Testis (tissue), 3 donors: ENCODE results near the gene MRM3. TPM values are rescaled to one million over a fixed set of nuclear protein-coding genes. Genes with fewer than 3 reads are reported as not detected.

Experiments used
- DNase-seq: peaks from one replicate; pipeline ENCODE4 v3.0.0-alpha.2; 2019
- H3K27ac ChIP-seq, 2 donors: fragments of 200-600 bp; sonication (generic); one replicate each; pipeline ENCODE4 v1.5.1; 2019
- H3K27me3 ChIP-seq: fragments of 200-600 bp; sonication (generic); one replicate; pipeline ENCODE4 v1.5.1; 2019
- H3K36me3 ChIP-seq: fragments of 200-600 bp; sonication (generic); one replicate; pipeline ENCODE4 v1.5.1; 2017; ENCODE audit warnings: low read depth; ENCODE audit errors: missing control alignments
- H3K4me1 ChIP-seq: fragments of 200-600 bp; sonication (generic); one replicate; pipeline ENCODE4 v1.5.1; 2019
- H3K4me3 ChIP-seq, 2 donors: fragments of 200-600 bp; sonication (generic); one replicate each; pipeline ENCODE4 v1.5.1; 2017 to 2019
- H3K9me3 ChIP-seq: fragments of 200-600 bp; sonication (generic); one replicate; pipeline ENCODE4 v1.5.1; 2017
- POLR2A ChIP-seq: fragments of 450-650 bp; IDR thresholded peaks from one replicate; pipeline ENCODE4 v1.6.1; 2017; ENCODE audit warnings: antibody characterized with exemption, mild to moderate bottlenecking, moderate library complexity
- WGBS, 2 donors: methylation state at CpG; one replicate each; pipeline ENCODE4 v1.1.5; 2018; 5-methylcytosine and 5-hydroxymethylcytosine counted together
- intact Hi-C: fragments of 100-400 bp; cut with DNase I; formaldehyde crosslinking; loops from one replicate; pipeline ENCODE4 v1.15.1; 2023; ENCODE audit warnings: low total_unique reads
- polyA plus RNA-seq: library from polyadenylated mRNA; stranded (reverse); fragments of 350-450 nt; fragmentation: Illumina TruSeq; extraction: RNeasy Lipid Tissue Mini Kit (QIAGEN cat#74804); gene quantifications from one replicate; pipeline ENCODE4 v1.2.3, GENCODE V29; 2014; ENCODE audit warnings: low read depth, low replicate concordance; ENCODE audit not compliant: insufficient read depth
- total RNA-seq, 2 donors: library from RNA; depleted of rRNA; stranded (reverse); fragments of >200 nt; gene quantifications; one replicate each; pipeline ENCODE4 v1.2.3, GENCODE V29; 2016
- TF ChIP-seq, protein P1 (sequence below), 3 experiments: fragments of 450-650 bp in 2 of 3; fragments of 200-600 bp in 1 of 3; sonication (generic) in 1 of 3; IDR thresholded peaks; one replicate each; pipeline ENCODE4 v1.5.1; 2016 to 2019; ENCODE audit warnings: antibody characterized with exemption in 3 of 3, mild to moderate bottlenecking in 2 of 3, moderate library complexity in 1 of 3

The MRM3 gene
- total and polyA plus RNA-seq, 3 donors from 2014 or later, result 26.0 to 33.1 (median 32.6) TPM

DNA sequence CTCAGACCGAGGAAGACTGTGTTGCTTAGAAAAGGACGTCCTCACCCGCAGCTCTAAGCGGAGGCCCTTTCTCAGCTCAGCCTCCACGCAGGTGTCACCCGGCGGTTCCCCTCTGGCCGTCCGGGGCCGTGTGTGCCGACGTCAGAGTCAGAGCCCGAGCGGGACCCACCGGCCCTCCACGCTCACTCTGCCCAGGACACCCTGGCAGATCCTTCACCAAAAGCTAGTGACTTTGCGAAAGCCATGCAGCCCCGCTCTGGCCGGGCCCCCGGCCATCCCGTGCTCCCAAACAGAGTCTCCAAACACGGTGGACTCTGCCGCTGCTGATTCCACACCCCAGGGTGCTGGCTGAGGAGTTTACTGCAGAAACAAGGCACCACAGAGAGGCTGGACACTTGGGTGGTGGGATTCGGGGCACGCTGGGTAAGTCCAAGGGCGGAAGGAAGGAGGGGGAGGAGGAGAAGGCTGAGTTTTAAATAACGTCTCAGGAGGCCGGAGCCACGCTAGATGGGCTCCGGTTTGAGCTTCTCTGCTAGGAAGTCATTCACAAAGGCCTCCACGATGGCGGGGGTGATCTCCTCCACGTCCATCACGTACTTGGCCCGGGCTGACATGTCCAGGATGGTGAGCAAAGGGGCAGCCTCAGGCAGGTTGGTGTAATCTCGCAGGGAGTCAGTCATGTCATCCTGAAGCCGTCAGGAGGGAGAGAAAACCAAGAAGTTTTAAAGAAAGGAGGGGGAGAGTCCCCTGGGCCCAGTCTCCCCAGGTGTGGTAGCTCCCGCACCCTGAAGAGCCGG is 18.5 kb downstream of the MRM3 start:
- TF ChIP-seq POLR2A, result no peak
- H3K27me3 ChIP-seq, result no peaks in the 10 kb centered on the region
- intact Hi-C loops, result no loop called here
- WGBS, 2 donors, result 89 to 90% methylated on average over 29 to 39 of the region's 39 CpGs
- H3K27ac ChIP-seq, result no peak overlapping the region
- no peaks in the 10 kb centered on the region for H3K9me3 ChIP-seq
- DNase-seq, result no peak
- no peaks in the 10 kb centered on the region for H3K4me1 ChIP-seq
- no peak overlapping the region for H3K4me3 ChIP-seq
- H3K36me3 ChIP-seq, result no peaks in the 10 kb centered on the region

- no peak for DNase-seq
- WGBS, 2 donors, result 82 to 84% methylated on average over 6 of the region's 6 CpGs
- no peak overlapping the region for H3K27ac ChIP-seq
- H3K4me1 ChIP-seq, result no peaks in the 10 kb centered on the region
- H3K4me3 ChIP-seq, result no peak overlapping the region
- TF ChIP-seq, protein P1, sequence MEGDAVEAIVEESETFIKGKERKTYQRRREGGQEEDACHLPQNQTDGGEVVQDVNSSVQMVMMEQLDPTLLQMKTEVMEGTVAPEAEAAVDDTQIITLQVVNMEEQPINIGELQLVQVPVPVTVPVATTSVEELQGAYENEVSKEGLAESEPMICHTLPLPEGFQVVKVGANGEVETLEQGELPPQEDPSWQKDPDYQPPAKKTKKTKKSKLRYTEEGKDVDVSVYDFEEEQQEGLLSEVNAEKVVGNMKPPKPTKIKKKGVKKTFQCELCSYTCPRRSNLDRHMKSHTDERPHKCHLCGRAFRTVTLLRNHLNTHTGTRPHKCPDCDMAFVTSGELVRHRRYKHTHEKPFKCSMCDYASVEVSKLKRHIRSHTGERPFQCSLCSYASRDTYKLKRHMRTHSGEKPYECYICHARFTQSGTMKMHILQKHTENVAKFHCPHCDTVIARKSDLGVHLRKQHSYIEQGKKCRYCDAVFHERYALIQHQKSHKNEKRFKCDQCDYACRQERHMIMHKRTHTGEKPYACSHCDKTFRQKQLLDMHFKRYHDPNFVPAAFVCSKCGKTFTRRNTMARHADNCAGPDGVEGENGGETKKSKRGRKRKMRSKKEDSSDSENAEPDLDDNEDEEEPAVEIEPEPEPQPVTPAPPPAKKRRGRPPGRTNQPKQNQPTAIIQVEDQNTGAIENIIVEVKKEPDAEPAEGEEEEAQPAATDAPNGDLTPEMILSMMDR (IDR thresholded peaks at IDR 0.05), result no peak
- TF ChIP-seq POLR2A, result no peak
- intact Hi-C loops, result no loop called here
- H3K27me3 ChIP-seq, result no peaks in the 10 kb centered on the region
- H3K9me3 ChIP-seq, result no peaks in the 10 kb centered on the region
- H3K36me3 ChIP-seq, result no peaks in the 10 kb centered on the region
Observed at GRCh38 chr17:801660-802059, 19.5 kb downstream of the MRM3 start.

DNA sequence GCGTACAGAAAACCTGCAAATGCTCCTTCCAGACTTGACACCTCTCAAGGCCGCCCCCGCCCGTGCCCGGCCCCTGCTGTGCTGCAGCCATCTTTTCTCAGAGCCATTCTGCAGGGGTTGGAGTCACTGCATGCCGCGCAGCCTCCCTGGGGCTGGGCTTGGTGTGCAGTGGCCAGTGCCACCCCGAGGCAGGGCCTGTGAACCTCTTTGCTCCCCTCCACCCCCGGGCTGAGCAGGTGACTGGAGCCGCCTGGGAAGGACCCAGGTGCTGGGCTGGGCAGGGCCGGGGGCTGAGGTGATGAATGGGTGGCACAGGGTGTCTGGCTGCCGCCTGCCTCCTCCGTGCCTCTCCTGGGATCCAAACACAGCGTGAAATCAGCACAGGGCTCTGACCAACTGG is 20.3 kb downstream of the MRM3 start:
- TF ChIP-seq POLR2A, result no peak
- TF ChIP-seq, protein P1 (IDR thresholded peaks at IDR 0.05), result no peak
- no peaks in the 10 kb centered on the region for H3K27me3 ChIP-seq
- no peaks in the 10 kb centered on the region for H3K36me3 ChIP-seq
- DNase-seq, result no peak
- H3K27ac ChIP-seq, result no peak overlapping the region
- WGBS, 2 donors, result 79 to 84% methylated on average over 6 to 14 of the region's 14 CpGs
- intact Hi-C loops, result no loop called here
- H3K4me3 ChIP-seq, result no peak overlapping the region
- no peaks in the 10 kb centered on the region for H3K9me3 ChIP-seq
- H3K4me1 ChIP-seq, result no peaks in the 10 kb centered on the region

DNA sequence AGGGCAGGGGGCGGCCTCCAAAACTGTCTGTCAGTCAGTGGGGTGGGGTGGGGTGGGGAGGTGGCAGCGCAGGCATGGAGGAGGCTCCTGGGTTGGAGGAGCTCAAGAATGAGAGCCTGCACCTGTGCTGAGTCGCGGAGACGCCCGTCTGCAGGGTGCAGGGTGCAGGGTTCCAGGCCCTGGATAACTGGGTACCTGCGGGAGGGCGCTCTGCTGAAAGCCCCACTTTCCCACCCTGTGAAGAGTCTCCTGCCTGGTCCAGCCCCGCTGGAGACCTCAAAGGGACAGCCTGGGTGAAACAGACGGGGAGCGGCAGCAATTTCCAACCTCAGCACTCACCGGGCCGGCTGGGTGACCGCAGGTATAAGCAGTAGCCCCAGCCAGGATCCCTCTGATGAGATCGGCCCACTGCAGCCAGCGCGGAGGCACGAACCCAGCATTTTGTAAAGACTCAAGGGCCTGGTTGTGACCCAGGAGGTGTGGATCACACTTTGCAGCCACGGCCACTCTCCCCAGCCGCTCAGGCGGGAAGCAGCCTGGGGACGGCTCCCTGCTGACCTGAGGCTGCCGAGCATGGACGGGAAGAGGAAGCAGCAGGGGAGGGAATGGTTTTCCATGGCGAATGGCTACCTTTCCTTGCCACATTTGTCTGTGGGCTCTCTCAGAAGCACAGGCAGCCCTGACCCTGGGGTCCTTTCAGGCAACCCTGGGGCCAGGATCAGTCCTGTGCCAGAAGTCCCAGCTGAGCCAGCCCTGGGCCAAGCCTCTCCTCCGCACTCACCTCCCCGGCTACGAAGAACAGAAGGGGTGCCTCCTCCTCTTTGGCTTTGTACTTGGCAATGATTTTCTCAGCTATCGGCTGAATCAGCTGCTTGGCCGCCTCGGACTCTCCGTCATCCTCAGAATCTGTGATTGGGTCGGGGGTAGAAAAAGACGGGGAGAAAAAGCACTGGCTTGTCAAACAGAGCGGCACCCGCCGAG is 21.0 kb downstream of the MRM3 start:
- WGBS, 2 donors, result 82 to 84% methylated on average over 23 to 37 of the region's 37 CpGs
- no peaks in the 10 kb centered on the region for H3K4me1 ChIP-seq
- DNase-seq, result no peak
- intact Hi-C loops, result no loop called here
- no peak overlapping the region for H3K27ac ChIP-seq
- H3K36me3 ChIP-seq, result no peaks in the 10 kb centered on the region
- H3K4me3 ChIP-seq, result no peak overlapping the region
- no peak for TF ChIP-seq POLR2A
- TF ChIP-seq, protein P1 (IDR thresholded peaks at IDR 0.05), result no peak
- no peaks in the 10 kb centered on the region for H3K9me3 ChIP-seq
- no peaks in the 10 kb centered on the region for H3K27me3 ChIP-seq
